HG03575 (cell line): ENCODE measurements around the gene CENPM.
"Not testable (repeated sequence)": the region's sequence is repeated elsewhere in the genome, so short reads cannot be mapped to it uniquely, and the experiment has no call there.

Experiments used
- ATAC-seq: cut with Tn5 transposase; IDR thresholded peaks from one replicate; pipeline ENCODE4 v1.9.1; 2021; ENCODE audit not compliant: unreplicated experiment, insufficient number of reproducible peaks, low FRiP score; ENCODE audit errors: extremely low read depth

CENPM gene

GRCh38 chr22:41968601-41969000 lies 21.6 kb upstream of the CENPM start:
- ATAC-seq = no peak

- ATAC-seq = no peak
These were observed 19.8 kb upstream of the CENPM start for GRCh38 chr22:41966607-41967240.

GRCh38 chr22:41966225-41966606 lies 19.3 kb upstream of the CENPM start:
- ATAC-seq = no peak

GRCh38 chr22:41964112-41964491 lies 17.1 kb upstream of the CENPM start:
- ATAC-seq = no peak

GRCh38 chr22:41963453-41964111 lies 16.6 kb upstream of the CENPM start:
- ATAC-seq = no peak

- no peak for ATAC-seq
These were observed 11.1 kb upstream of the CENPM start for GRCh38 chr22:41957941-41958556.

GRCh38 chr22:41952713-41953112 lies 5.8 kb upstream of the CENPM start:
- no peak for ATAC-seq

GRCh38 chr22:41951898-41952474 lies 5.0 kb upstream of the CENPM start, which contains the start of gene SMIM45:
SMIM45 (plus strand) TSS chr22:41952150.
- no peak for ATAC-seq

GRCh38 chr22:41949297-41949965 lies 2.5 kb upstream of the CENPM start:
- ATAC-seq = no peak

- not testable (repeated sequence) for ATAC-seq
These were observed 2.0 kb upstream of the CENPM start for GRCh38 chr22:41948928-41949296.

GRCh38 chr22:41948142-41948541 lies 1.2 kb upstream of the CENPM start:
- ATAC-seq = no peak

GRCh38 chr22:41947424-41948080 lies 600 bp upstream of the CENPM start:
- ATAC-seq = no peak

- no peak for ATAC-seq
These were observed 3.2 kb downstream of the CENPM start for GRCh38 chr22:41943661-41944209.

- no peak for ATAC-seq
These were observed 5.9 kb downstream of the CENPM start for GRCh38 chr22:41940832-41941765.

- ATAC-seq = peak; percentile 37
These were observed 6.7 kb downstream of the CENPM start for GRCh38 chr22:41939981-41940831.

- no peak for ATAC-seq
These were observed 10.1 kb downstream of the CENPM start for GRCh38 chr22:41936894-41937169.

- ATAC-seq = no peak
These were observed 11.4 kb downstream of the CENPM start for GRCh38 chr22:41935509-41935908.
